Measurements from ENCODE around the gene AK4. TPM values are rescaled to one million over a fixed set of nuclear protein-coding genes. Genes with fewer than 3 reads are reported as not detected.

AK4 gene
- polyA plus RNA-seq, 1 donor (not counting 4 experiments of a cell fraction or from before 2014, with no cell fraction given), result 90.0 TPM

DNA sequence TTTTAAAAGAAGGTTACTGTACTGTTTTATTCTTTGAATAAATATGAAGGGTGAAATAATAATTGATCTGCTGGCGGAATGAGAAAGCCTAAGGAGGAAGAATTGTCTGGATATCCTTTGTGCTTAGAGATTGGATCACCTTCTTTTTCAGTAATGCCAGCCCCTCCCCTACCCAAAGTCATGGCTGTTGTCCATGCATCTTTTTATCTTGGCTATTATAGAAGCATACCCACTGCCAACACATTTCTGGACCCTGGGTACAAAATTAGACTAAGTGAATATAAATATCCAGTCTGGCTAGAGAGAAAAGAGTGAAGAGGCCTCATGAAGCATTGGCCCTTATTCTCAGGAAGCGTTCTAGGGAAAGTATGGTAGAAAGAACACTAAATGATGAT, 28.1 kb downstream of the AK4 start:
- Histone ChIP-seq H3K36me3 (ENCODE audit: control insufficient read depth in 2 of 2, extremely low read depth in 1 of 2, insufficient read depth in 2 of 2, low read length in 2 of 2) (no peaks in the 10 kb centered on the region), H2AFZ (ENCODE audit: control insufficient read depth, low read length) (no peak overlapping the region), H3K4me3 (ENCODE audit: control insufficient read depth in 2 of 3, extremely low read depth in 1 of 3, insufficient read depth in 2 of 3, low read depth in 1 of 3, low read length in 3 of 3) (no peak overlapping the region), H3K27ac (ENCODE audit: control insufficient read depth, insufficient read depth, low read length) (peak overlapping the region; percentile 13), H3K9me3 (ENCODE audit: control insufficient read depth, low read depth, low read length) (no peaks in the 10 kb centered on the region), H4K20me1 (ENCODE audit: control insufficient read depth, extremely low read depth, insufficient read depth, low read length) (no peaks in the 10 kb centered on the region), H3K79me2 (ENCODE audit: control insufficient read depth, insufficient read depth, low read length) (peaks cover 35% of the 10 kb centered on the region), H3K9ac (ENCODE audit: control insufficient read depth, extremely low read depth, insufficient read depth, low read length) (no peak overlapping the region), H3K4me2 (ENCODE audit: control insufficient read depth, extremely low read depth, insufficient read depth, low read depth, low read length) (peak overlapping the region; percentile 86), H3K27me3 (ENCODE audit: control insufficient read depth, extremely low read depth, insufficient read depth, low read length) (no peaks in the 10 kb centered on the region), H3K4me1 (ENCODE audit: control insufficient read depth, extremely low read depth, insufficient read depth, low read length) (peaks cover 64% of the 10 kb centered on the region), H3K9me1 (ENCODE audit: control insufficient read depth, extremely low read depth, insufficient read depth, low read length) (no peaks in the 10 kb centered on the region)
- no peak for DNase-seq (ENCODE audit: low read depth, low spot score)
- no peak for FAIRE-seq
- TF ChIP-seq, protein P1, sequence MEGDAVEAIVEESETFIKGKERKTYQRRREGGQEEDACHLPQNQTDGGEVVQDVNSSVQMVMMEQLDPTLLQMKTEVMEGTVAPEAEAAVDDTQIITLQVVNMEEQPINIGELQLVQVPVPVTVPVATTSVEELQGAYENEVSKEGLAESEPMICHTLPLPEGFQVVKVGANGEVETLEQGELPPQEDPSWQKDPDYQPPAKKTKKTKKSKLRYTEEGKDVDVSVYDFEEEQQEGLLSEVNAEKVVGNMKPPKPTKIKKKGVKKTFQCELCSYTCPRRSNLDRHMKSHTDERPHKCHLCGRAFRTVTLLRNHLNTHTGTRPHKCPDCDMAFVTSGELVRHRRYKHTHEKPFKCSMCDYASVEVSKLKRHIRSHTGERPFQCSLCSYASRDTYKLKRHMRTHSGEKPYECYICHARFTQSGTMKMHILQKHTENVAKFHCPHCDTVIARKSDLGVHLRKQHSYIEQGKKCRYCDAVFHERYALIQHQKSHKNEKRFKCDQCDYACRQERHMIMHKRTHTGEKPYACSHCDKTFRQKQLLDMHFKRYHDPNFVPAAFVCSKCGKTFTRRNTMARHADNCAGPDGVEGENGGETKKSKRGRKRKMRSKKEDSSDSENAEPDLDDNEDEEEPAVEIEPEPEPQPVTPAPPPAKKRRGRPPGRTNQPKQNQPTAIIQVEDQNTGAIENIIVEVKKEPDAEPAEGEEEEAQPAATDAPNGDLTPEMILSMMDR (optimal IDR thresholded peaks at IDR 0.05 in 1 of 3, IDR thresholded peaks at IDR 0.05 in 1 of 3, conservative IDR thresholded peaks at IDR 0.05 in 1 of 3; ENCODE audit: extremely low read depth in 1 of 3, insufficient read depth in 2 of 3, low read length in 3 of 3), result no peak
- TF ChIP-seq EZH2 (IDR thresholded peaks at IDR 0.05; ENCODE audit: low read length), result no peak
- dilution Hi-C loops (cut with MboI; ENCODE audit: extremely low pct_ligation_motif_present, low sequenced_read_pairs), result no loop called here

DNA sequence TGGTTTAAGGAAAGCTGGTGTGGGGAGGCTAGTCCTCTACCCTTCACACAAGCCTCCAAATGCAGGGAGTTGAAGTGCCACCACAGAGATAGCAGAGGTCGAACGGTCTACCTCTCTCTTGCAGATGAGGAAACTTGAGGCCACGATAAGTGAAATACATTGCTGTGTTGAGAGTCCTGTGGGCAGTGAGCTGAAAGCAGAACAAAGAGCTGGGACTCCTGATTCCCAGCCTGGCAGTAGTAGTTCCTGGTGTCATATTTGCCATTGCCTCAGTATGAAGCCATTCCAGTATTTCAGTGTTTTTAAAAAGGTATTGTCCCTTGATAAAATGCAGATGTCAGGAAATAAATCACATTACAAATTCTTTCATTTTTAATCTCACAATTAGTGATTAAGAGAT, 28.6 kb downstream of the AK4 start:
- Histone ChIP-seq H3K9me3 (ENCODE audit: control insufficient read depth, low read depth, low read length) (no peaks in the 10 kb centered on the region), H3K4me2 (ENCODE audit: control insufficient read depth, extremely low read depth, insufficient read depth, low read depth, low read length) (peak overlapping the region; percentile 86), H4K20me1 (ENCODE audit: control insufficient read depth, extremely low read depth, insufficient read depth, low read length) (no peaks in the 10 kb centered on the region), H3K27ac (ENCODE audit: control insufficient read depth, insufficient read depth, low read length) (peak overlapping the region; percentile 13), H3K36me3 (ENCODE audit: control insufficient read depth in 2 of 2, extremely low read depth in 1 of 2, insufficient read depth in 2 of 2, low read length in 2 of 2) (no peaks in the 10 kb centered on the region), H3K9ac (ENCODE audit: control insufficient read depth, extremely low read depth, insufficient read depth, low read length) (no peak overlapping the region), H3K79me2 (ENCODE audit: control insufficient read depth, insufficient read depth, low read length) (peaks cover 38% of the 10 kb centered on the region), H3K9me1 (ENCODE audit: control insufficient read depth, extremely low read depth, insufficient read depth, low read length) (no peaks in the 10 kb centered on the region), H3K27me3 (ENCODE audit: control insufficient read depth, extremely low read depth, insufficient read depth, low read length) (no peaks in the 10 kb centered on the region), H3K4me3 (ENCODE audit: control insufficient read depth in 2 of 3, extremely low read depth in 1 of 3, insufficient read depth in 2 of 3, low read depth in 1 of 3, low read length in 3 of 3) (peak overlapping the region in 1 of 3 experiments; percentile 19), H2AFZ (ENCODE audit: control insufficient read depth, low read length) (no peak overlapping the region), H3K4me1 (ENCODE audit: control insufficient read depth, extremely low read depth, insufficient read depth, low read length) (peaks cover 64% of the 10 kb centered on the region)
- FAIRE-seq (no peak), DNase-seq (ENCODE audit: low read depth, low spot score) (no peak)
- dilution Hi-C loops (cut with MboI; ENCODE audit: extremely low pct_ligation_motif_present, low sequenced_read_pairs), result no loop called here
- TF ChIP-seq, protein P1 (optimal IDR thresholded peaks at IDR 0.05 in 1 of 3, IDR thresholded peaks at IDR 0.05 in 1 of 3, conservative IDR thresholded peaks at IDR 0.05 in 1 of 3; ENCODE audit: extremely low read depth in 1 of 3, insufficient read depth in 2 of 3, low read length in 3 of 3), result no peak
- no peak for TF ChIP-seq EZH2 (IDR thresholded peaks at IDR 0.05; ENCODE audit: low read length)

Measured in keratinocyte (primary cell).